ENCODE results near the gene FAM210B.
"Not testable (repeated sequence)": the region's sequence is repeated elsewhere in the genome, so short reads cannot be mapped to it uniquely, and the experiment has no call there.

Gene FAM210B

DNA sequence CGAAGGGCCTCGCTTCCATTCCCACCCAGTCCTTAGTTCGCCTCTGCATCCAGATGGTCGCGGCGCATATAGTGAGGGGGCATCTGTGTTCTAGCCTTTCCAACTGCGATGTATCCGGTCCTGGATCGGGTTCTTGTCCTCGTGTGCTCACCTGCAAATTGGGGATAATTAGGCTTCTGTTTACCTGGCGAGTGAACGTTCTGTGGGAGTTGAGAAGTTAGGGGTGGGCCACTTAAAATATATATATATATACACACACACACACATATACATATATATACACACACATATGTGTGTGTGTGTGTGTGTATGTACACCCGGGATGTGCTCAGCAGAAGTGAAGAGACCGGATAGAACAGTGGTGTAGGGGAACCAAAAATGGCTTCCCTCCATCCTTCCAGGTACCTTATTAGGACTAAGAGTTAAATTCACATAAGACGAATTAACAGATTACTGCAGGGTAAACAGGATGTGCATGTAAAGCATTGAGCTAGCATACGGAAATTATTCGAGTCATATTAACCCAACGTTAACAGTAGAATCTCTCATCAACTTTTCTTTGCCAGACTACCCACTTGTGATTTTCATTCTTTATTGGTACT is 34.2 kb downstream of the FAM210B start:
- DNase-seq (ENCODE audit: low spot score): no peak

DNA sequence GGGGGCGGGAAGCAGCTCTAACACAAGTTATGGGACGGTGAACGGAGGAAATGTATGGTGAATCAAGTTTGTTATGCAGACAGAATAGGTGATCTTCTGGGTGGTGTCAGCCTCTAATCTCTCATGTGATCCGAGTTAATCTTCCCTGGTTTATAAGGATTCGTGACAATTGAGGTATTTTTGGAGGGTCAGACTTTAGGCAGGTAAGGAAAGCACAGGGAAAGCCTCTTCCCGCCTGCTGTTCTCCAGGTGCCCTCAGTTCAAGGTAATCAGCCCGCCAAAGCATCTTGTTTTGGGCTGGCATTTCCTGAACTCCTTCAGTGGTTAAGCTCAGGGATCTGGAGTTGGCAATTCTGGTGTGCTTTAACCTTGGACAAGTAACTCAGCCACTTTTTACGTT is 34.9 kb downstream of the FAM210B start:
- no peak for DNase-seq (ENCODE audit: low spot score)

DNA sequence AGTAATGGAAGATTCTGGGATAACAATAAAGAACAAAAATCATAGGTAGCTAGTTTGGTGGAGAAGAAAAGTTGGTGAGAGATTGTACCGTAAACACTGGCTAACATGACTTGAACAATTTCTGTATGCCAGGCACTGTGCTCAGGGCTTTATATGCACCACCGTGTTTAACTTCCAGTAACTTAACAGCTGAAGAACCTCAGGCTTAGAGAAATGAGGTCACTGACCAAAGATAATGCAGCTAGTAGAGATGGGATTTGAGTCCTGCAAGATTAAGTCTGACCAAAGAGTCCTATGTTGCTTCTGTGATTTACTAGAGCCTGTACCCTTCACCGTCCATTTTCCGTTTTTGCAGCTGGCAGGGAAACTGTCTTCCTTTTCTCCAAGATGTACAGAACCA is 36.4 kb downstream of the FAM210B start:
- DNase-seq (ENCODE audit: low spot score): no peak

DNA sequence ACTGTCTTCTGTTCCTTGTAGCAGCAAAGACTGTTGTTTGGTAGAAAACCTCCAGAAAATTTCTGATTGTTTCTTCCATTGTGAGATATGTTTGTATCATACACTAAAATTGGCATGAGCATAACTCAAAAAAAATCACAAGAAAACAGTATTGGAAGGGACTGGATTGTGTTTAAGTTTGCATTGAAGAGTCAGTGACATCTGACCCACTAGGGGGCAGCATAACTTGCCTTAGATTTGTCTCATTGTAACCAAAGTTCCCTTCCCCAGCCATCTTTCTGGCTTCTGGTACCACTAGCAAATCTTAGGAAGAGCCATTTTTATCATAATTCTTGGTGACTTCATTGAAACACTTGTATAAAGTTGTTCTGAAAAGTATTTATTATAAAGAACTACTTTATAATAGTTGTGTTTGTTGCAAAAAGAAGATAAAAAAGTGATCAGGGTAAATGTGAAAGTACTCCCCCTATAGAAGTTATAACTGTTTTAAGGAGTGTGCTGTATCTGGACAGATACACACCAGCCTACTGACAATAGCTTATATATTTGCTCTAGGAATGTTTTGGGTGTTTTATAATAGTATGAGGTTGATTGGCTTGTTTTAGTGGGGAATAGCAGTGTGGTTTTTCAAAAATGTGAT is 41.3 kb downstream of the FAM210B start:
- peak; percentile 78 for DNase-seq (ENCODE audit: low spot score)

DNA sequence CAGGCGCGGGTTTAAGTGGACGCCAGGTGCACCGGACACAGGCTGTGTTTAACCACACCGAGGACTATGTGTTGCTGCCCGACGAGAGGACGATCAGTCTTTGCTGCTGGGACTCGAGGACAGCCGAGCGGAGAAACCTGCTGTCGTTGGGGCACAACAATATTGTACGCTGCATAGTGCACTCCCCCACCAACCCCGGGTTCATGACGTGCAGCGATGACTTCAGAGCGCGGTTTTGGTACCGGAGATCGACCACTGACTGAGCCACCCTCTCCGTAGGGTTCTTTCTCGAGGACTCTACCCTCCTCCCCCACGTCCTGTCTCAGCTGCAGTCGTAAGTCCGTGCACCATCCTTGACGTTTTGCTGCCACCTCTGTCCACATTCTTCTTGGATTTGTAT is 44.7 kb downstream of the FAM210B start:
- DNase-seq (ENCODE audit: low spot score): no peak

DNA sequence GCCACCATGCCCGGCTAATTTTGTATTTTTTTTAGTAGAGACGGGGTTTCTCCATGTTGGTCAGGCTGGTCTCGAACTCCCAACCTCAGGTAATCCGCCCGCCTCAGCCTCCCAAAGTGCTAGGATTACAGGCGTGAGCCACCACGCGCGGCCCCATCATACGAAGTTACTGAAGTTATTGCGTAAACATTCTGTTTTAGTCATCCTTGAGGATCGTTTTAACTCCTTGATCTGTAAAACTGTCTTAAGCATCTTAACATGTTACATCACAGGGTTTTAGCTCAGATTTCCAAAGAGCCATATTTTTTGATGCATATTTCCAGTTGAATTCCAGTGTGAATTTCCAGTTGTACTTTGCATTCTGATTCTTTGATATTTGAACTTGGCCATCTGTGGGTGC is 46.6 kb downstream of the FAM210B start:
- not testable (repeated sequence) for DNase-seq (ENCODE audit: low spot score)

DNA sequence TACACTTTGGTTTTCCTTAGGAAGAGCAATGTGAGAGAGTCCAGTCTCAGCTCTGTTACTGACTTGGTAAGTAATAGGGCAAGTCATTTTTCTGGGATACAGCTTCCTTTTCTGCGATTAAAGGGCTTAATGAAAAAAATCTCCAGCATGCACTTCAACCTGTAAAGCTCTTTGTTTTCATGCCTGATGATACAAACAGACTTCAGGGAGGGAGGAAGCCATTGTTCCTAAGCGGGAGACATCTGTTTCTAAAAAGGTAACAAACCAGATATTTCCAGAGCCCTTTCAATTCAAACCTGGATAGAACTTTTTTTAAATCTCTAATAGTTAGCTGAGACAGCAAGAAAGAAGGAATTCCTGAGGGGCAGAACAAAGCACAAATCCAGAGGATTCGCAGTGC is 48.1 kb downstream of the FAM210B start:
- DNase-seq (ENCODE audit: low spot score): no peak

DNA sequence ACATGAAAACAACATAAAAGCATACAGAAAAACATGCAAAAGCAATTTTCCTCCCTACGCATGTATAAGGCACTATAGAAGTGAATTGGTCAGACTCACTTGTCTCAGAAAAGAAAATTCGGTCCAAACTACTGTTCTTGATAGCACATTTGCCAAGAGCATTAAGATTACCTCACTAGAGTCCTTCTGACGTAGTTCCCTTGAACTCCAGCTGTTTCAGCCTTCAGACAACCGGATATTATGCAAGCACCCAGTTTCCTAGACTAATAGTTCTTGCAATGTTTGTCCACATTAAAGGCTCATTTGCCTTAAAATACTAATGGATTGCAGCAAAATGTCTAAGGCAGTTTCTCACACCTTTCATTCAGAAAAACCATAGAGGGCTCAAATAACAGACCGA is 50.7 kb downstream of the FAM210B start:
- no peak for DNase-seq (ENCODE audit: low spot score)

DNA sequence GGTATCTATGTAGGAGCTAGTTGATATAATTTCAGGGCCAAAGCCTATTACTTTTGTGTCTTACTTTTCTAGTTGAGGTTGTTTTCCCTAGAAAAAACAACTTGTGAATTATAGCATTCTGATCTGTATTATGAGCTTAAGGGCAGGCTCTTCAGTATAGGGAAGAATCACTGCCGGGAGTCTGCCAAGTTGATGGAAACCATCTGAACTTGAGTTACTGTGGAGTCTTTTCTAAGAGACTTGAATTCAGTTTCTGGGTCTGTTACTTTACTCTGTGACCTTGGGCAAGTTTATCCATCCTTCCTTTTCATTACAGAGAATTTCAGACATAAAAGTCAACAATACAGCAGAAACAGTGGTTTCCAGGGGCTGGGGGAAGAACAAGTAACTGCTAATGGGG is 51.2 kb downstream of the FAM210B start:
- DNase-seq (ENCODE audit: low spot score): no peak

DNA sequence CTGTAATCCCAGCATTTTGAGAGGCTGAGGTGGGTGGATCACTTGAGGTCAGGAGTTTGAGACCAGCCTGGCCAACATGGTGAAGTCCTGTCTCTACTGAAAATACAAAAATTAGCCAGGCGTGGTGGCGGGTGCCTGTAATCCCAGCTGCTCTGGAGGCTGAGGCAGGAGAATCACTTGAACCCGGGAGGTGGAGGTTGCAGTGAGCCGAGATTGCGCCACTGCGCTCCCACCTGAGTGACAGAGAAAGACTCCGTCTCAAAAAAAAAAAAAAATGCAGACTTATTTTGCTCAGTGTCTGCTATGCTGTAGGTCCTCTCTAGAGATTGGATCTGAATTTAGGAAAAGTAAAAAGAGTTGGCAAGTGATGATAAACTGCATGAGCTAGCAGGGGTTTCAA is 52.5 kb downstream of the FAM210B start:
- DNase-seq (ENCODE audit: low spot score): not testable (repeated sequence)

DNA sequence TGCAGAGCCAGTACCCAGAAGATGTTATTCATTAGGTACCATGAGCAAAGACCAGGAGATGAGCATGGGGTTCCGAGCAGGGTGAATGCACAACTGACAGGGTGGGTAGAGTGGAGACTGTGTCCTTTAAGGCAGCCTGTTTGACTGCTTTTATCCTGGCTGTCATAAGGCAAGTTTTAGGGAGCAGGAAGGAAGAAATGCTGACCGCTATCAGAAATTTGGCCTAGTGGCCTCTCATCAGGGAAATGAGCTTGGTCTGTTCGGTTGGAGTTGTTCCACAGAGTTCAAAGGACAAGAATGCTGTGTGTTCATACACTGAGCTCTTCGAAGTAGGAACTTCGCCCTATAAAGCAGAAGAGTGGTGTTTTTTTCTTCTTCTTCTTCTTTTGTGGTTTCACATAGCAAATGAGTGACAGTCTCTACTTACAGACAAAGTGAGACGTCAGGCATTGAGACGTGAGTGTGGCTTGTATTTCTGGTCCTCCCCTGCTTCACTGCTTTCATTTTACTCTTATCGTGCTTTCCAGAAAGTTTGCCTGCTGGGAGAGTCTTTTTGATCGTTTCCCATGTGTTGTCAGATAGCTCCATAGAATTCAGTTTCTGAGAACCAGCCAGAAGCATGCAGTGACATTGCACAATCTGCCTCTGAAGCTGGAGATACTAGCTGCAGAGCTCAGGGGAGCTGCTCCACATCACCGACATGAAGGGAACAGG is 53.1 kb downstream of the FAM210B start, which contains the start of gene CASS4:
Gene CASS4 (plus strand): TSS at position 502 of the 714 bp plus-strand sequence. CDS start 199 bp downstream, at position 701.
- peak; percentile 62 for DNase-seq (ENCODE audit: low spot score)

DNA sequence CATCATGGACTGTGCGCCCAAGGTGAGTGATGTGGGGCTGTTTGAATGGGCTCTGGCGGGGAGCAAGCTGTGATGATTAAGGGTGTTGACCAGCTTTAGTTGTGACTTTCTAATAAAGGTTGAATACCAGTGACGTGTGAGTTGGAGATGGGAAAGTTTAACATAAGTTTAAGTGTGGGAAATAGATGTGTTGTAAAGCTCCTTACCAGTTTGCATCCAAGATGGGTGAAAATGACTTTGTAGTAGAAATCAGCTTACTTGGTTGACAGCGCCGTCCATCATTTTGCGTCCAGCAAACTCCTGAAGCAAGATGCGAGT is 53.7 kb downstream of the FAM210B start:
- no peak for DNase-seq (ENCODE audit: low spot score)

DNA sequence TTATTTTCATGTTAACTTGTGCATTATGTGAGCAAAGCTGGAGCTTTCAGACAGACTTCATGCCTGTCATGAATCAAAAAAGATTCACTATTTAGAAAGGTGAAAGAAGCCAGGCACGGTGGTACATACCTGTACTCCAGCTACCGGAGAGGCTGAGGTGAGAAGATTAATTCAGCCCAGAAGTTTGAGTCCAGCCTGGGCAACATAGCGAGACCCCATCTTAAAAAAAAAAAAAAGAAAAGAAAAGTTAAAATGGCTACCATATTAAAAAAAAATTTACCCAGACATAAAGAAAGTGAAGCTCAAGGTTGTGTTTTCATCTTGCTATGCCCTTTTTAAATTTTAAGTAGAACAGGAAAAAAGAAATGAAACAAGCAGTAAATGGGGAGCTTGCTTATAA is 54.2 kb downstream of the FAM210B start:
- no peak for DNase-seq (ENCODE audit: low spot score)

DNA sequence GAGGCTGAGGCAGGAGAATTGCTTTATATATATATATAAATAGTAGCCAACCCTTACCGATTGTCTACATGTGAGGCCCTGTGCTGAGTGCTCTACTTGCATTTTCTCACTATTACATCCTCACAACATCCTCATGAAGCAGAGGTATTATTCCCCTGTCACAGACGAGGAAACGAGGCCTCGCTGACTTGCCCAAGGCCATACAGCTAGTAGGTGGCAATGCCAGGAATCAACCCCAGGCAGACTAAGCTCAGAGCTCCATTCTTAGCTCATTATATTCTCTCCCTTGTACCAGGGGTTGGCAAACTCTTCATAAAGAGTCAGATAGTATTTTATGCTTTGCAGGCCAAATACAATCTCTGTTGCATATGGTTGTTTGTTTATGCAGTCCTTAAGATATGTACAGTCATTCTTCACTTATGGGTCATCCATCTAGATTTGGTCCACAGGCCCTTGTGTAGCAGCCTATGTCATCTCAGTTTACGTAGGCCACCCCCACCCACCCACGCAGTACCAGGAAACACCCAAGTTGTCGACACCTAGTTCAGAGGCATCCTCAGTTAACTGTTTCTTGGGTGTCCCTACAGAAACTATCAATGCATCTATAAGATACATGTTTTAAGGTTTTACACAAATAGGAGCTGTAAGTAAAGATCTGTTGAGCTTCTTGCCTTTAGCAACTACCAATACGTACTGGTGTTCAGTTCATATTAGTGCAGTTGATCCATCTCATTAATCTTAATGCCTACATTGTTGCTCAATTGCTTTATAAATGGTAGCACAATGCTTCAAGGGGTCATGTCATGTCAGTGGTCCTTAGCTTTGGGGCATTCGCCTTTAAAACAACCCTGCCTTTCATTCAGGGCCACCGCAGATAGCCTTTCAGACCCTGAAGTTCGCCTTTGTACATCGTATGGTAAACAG is 56.3 kb downstream of the FAM210B start:
- no peak for DNase-seq (ENCODE audit: low spot score)

DNA sequence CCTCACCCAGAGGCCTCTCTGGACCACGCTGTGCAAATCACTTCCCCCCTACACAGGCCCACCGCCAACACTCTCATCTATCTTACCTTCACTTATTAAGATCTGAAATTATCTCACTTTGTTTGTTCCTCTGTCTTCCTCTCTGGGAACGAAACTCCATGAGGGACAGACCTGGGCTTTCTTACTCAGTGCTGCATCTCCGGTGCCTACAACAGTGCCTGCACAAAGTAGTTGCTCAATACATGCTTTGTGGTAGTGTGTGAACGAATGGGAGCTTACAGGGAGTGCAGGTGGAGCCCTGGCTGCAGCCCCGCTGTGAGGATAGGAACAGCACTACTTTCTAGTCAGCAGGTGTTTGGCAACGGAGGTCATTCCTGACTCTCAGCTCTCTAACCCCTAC is 58.6 kb downstream of the FAM210B start:
- no peak for DNase-seq (ENCODE audit: low spot score)

DNA sequence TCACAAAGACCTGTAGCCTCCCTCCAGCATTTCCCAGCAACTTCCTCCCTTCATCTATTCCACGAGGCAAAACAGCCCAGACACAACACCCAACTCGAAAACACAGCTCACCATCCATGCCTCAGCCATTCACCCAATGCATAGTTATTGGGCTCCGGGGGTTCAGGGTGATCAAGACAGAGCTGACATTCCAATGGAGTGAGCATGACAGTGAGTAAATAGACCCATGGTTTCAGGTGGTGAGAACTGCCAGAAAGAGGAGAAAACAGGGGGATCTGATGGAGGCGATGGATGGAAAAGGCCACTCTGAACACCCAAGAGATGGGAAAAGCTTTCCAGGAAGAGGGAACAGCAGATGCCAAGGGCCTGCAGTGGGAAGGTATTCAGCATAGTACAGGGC is 59.1 kb downstream of the FAM210B start:
- DNase-seq (ENCODE audit: low spot score): no peak

All from AG08395 (cell line).